T-helper 2 cell treated with Interferon-gamma antibody and Interleukin-4, amounts not matched to agents 100 ng/mL and 5 ng/mL, for 36 hours (primary cell): Measurements from ENCODE around the gene MAPT. TPM values are rescaled to one million over a fixed set of nuclear protein-coding genes. Genes with fewer than 3 reads are reported as not detected.
"Not testable (repeated sequence)": the region's sequence is repeated elsewhere in the genome, so short reads cannot be mapped to it uniquely, and the experiment has no call there.

Experiments
- intact Hi-C: fragments of 100-400 bp; cut with micrococcal nuclease; formaldehyde crosslinking; loops from one replicate; pipeline ENCODE4 v1.15.1; 2023
- total RNA-seq: library from RNA; stranded (reverse); gene quantifications from 2 replicates; pipeline ENCODE4 v1.2.3, GENCODE V29; 2022

Gene MAPT
- total RNA-seq, 1 donor from 2014 or later, result 0.20 TPM

GRCh38 chr17:45900136-45900535, 5.8 kb downstream of the MAPT start:
- intact Hi-C loops, result no loop called here

DNA sequence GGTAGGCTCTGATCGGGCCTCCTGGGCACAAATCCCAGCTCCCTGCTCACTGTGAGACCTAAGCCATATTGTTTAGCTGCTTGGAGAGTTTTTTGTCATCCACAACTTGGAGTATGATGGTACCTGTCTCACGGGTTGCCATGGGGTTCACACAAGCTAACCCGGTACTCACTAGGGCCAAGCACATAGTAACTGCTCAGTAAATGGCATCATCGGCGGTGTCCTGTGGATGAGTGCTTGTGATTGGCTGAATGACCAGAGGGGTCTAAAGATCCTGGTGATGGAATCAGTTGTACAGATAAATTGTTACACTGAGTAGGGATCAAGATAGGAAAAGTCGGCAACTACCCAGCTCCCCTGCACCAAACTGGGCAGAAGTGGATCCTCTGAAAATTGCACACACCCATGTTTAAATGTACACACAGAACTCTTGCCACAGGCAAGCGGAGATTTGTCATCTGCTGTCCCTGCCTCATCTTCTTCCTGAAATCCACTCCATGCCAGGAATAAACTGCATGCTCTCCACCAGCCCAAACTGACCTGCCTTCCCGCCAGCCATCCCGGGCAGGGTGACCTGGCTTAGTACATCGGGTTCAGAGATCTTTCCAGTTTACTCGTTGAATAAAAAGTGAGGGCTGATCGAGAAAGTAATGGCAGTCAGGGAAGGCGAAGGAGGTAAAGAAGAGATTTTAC, 6.5 kb downstream of the MAPT start:
- intact Hi-C loops, result no loop called here

- intact Hi-C loops, result no loop called here
Measured at GRCh38 chr17:45902892-45903346, 8.6 kb downstream of the MAPT start.

DNA sequence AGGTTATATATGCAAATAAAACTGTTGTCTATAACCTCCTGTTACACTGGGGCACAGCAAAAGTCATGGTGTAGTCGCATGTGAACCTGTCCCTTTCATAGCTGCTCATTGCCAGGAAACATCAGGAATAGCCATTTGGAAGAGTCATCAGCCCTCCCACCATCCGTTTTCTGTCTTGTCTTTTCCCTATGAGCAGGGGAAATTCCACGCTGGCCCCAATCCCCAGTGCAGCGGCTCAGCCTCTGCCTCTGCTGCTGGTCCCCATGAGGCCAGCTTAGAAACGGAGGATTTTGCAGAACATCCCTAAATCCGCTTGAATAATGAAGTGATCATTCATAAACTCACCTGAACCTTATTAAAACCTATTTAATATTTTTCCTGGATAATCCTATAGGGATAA, 10.5 kb downstream of the MAPT start:
- intact Hi-C loops, result no loop called here

- intact Hi-C loops, result no loop called here
Measured at GRCh38 chr17:45905814-45906213, 11.5 kb downstream of the MAPT start.

- intact Hi-C loops, result no loop called here
Measured at GRCh38 chr17:45906237-45906636, 11.9 kb downstream of the MAPT start.

DNA sequence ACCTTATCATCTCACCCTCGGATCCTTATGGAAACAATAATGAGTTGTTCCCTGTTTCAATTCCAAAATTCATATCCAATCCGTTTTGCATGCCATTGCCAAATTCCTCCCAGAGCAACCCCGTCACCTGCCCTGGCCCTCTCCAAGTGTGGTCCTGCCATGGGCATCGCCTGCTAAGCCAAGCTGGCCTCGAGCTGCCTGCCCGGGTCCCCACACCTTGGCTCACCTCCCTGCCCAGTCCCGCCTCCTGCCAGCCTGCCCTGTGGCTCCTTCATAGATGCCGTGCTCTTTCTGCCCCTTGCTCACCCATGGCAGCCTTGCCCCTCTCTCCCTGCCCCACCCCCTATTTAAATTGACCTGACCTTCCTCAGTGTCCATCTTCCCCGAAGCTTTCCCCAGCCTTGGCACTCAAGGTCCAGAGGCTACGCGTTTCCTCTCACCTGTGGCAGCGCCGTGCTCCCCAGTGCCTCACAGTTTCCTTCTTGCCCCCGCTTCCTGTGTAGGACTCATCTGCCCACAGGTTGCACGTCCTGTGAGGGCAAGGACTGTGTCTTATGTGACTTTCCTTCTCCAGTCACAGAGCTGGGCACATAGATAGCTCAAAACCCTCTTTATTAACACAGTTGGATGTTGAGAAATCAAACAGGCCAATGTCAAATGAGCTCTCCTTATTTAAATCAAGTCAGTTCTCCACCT, 12.7 kb downstream of the MAPT start:
- intact Hi-C loops, result no loop called here

DNA sequence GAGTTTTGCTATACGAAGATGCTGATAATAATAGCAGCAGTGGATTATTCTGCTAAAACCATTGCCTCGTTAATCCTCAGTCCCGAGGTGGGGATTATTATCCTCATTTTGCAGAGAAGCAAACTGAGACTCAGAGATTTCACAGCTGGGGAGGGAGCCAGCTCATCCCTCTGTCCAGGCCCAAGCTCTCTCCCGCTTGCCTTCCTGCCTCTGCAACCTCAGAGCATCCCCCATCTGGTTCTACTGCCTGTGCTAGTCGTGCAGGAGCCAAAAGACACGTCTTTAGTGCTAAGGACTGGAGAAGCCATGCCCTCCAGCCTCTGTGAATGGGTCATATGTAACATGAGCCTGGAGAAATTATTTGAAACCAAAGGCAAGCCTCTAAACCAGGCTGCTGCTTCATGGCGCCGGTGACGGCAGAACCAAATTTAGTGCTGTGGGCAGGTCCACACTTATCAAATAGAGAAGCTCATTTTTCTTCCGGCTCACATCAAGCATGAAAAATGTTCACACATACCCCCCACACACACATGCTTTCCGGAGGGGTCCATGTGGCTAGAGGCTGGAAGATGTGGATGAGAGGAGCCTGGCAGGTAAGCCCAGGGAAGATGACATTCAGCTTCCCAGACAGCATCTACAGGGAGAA, 13.5 kb downstream of the MAPT start:
- intact Hi-C loops, result no loop called here

DNA sequence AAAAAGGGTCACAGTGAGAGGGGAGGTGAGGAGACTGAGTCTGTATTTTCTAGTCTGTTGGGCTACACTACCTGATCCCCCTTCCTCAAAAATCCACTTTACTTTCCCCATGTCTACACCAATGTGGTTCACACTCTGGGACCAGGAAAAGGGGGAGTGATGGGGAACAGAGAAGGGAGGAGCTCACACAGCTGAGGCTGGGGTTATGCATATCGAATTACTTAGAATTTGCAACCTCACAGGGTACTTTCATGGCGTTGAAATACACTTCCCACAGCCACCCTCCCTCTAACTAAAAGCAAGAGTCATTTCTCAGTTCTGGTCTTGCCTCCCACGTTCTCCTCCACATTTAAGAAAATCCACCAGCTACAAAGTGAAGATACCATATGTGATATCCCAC, 14.1 kb downstream of the MAPT start:
- intact Hi-C loops, result no loop called here

DNA sequence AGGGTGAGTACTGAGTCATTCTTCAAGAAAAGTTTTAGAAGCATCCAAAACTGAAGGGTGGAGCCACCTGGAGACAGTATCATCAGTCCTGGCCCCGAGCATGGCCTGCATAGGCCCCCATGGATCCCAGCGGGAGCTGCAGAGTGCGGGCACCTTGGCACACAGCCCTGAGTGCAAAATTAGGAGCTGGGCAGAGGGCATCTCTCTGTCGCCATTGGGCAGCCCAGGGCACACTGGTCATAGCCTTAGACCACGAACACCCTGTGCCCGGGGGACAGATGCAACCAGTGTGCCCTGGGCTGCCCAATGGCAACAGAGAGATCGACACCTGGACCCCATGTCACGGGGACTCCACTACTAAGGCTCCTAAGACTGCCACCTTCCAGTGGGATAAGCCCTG, 14.6 kb downstream of the MAPT start:
- intact Hi-C loops, result no loop called here

GRCh38 chr17:45910667-45911066, 16.3 kb downstream of the MAPT start:
- intact Hi-C loops, result no loop called here

DNA sequence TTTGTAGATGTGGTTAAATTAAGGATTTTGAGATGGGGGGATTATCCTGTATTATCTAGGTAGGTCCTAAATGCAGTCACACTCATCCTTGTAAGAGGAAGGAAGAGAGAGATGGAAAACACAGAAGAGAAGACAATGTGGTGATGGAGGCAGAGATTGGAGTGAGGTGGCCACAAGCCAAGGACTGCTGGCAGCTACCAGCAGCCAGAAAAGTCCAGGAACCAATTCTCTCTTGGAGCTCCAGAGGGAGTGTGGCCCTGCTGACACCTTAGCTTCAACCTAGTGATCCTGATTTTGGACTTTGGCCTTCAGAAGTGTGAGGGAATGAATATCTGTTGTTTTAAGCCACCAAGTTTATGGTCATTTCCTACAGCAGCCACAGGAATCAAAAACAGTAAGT, 18.0 kb downstream of the MAPT start:
- intact Hi-C loops, result no loop called here

DNA sequence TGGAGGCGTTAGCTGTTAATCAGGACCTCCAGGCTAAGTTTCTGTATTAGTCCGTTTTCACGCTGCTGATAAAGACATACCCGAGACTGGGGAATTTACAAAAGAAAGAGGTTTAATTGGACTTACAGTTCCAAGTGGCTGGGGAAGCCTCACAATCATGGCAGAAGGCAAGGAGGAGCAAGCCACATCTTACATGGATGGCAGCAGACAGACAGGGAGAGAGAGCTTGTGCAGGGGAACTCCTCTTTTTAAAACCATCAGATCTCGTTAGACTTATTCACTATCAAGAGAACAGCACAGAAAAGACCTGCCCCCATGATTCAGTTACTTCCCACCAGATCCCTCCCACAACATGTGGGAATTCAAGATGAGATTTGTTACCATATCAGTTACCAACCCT, 18.7 kb downstream of the MAPT start:
- intact Hi-C loops, result not testable (repeated sequence)

DNA sequence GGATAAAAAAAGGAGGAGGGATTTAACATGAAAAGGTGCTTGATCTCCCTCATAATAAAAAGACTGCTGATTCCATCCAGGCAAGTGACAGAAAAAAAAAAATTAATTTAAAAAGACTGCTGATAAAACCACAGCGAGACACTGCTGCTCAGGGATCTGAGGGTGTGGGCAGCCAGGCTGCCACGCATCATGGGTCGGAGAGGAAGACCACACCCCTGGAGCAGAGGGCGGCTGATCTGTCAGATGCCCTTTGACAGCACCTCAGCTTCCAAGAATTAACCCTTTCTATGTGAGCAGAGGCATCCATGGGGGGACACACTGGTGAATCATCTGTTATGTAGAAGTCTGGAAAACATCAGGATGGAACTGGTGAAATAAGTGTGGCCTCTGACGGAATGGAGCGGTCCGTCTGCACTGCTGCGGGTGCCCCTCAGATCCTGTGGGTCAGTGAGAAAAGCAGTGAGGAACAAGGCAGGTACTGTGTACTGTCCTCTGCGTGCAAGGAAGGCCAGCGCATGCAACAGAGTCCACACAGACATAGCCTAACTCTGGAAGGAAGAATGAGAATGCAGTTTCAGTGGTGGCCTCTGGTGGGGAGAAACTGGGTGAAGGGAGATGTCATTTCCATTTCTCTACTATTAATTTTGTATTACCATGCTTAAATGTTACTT, 19.8 kb downstream of the MAPT start:
- intact Hi-C loops, result no loop called here

GRCh38 chr17:45915263-45915662, 20.9 kb downstream of the MAPT start:
- intact Hi-C loops, result no loop called here

DNA sequence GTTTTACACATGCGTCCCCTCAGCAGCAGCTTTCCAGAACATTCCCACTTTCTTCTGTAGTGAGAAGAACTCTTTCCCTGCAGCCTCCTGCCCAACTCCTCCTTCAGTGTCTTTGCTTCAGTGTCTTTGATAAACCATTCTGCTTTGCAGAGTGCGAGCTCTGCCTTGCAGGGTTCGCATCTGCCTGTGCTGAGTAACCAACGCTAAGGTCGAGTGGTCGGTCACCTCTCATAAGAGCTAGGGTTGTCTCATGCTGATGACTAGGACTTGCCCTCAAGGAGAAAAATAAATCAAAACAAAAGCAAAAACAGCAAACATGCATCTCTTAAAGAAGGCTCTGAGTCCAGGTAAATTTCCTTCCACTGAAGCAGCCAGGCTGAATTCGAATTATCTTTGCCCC, 22.7 kb downstream of the MAPT start:
- intact Hi-C loops, result no loop called here

DNA sequence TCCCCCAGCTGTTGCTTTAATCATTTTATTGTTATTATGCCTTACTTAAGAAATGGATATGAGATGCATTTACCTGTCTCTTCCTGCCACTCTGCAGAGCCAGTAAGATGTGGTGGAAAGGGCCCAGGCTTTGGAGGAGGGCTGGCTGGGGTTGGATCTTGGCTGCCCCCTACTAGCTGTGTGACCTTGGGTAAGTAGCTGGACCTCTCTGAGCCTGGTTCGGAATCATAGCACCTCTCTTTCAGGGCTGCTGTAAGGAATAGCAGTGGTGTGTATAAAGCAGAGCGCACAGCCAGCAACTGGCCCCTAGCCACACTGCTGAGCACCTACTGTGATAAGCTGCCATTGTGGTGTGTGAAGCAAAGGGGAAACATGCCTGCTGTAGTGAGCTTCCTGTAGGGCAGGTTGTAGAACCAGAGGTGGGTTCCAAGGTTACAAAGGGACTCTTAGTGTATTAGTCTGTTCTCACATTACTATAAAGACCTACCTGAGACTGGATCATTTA, 23.9 kb downstream of the MAPT start:
- intact Hi-C loops, result no loop called here

DNA sequence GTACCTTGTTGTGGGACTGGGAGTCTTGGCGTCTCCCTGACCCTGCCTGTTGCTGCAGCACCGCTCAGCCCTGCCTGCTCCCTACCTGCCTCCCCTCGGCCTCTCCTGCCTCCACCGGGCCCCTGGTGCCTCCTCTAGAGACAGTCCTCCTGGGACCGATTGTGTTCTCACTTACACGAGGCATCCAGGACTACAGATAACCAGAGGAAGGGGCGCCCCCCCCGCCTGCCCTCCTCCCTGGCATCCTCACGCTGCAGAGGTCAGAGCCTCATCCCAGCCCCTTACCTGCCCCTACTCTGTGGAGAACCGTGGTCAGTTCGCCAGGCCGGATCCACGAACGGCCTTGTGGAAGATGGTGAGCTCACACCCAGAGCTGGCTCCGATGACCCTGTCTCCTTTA, 24.8 kb downstream of the MAPT start:
- intact Hi-C loops, result no loop called here

DNA sequence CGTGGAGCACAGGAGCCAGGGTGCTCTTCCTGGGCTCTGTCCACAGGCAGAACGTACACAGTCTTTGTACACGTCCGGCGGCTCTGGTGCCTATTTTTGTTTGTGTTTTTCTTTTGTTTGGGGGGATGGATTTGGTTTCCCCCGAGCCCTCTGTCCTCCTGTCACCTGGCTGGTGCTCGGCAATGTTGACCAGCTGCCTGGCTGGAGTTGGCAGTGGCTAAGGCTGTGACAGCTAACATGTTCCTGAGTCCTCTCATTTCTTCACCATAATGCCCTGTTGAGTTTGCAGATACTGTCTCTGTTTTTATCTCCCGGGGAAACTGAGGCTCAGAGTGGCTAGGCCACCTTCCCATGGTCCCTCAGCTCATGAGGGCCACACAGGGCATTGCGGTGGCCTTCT, 25.7 kb downstream of the MAPT start:
- intact Hi-C loops, result no loop called here

- intact Hi-C loops, result no loop called here
Measured at GRCh38 chr17:45923511-45924268, 29.3 kb downstream of the MAPT start.

- intact Hi-C loops, result no loop called here
Measured at GRCh38 chr17:45924332-45924820, 30.0 kb downstream of the MAPT start.
